ENCODE results near the gene COMMD4. TPM values are rescaled to one million over a fixed set of nuclear protein-coding genes. Genes with fewer than 3 reads are reported as not detected.
A peak's percentile ranks its signal among the peaks of the same experiment; 100 is the strongest.

The COMMD4 gene
- total and polyA plus RNA-seq, 8 donors: 38.5 to 183 (median 89.9) TPM

DNA sequence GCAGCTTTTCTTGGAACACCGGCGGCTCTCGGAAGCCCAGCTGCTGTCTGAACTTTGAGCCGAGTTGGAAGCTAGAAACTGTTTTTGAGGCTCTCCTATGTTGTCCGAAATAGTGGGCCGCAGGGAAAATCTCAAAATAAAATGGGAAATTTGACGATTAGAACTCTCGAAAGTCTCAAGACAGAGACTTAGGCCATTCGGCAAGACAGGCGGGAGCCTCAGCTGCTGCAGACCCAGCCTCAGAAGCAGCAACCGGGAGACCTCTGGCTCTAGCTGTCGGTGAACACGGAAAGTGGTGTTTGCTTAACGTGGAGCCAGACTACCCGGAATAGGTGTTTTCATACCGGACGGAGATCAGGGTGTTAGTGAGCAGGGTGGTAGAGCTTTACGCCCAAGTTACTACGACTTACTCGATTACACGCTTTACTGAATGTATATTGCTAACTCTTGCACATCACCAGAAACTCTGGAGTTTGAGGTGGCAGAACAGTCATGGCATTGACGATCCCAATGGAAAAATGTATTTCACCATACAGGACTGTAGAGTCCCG lies 32.9 kb downstream of the COMMD4 start:
- peak overlapping the region; percentile 96 to 100 (median 99) for H3K27ac ChIP-seq
- TF ChIP-seq POLR2AphosphoS5 (IDR thresholded peaks at IDR 0.05) (no peak), EP300 (IDR thresholded peaks at IDR 0.05) (no peak), CTCF (IDR thresholded peaks at IDR 0.05) (no peak), POLR2A (IDR thresholded peaks at IDR 0.05) (no peak)
- peaks cover 19 to 30% (median 26%) of the 10 kb centered on the region in 4 donors for H3K4me1 ChIP-seq
- no peaks in the 10 kb centered on the region for H3K9me3 ChIP-seq
- no peaks in the 10 kb centered on the region for H3K27me3 ChIP-seq
- intact Hi-C loops (cut with DNase I; ENCODE audit: low total_unique reads): no loop called here
- WGBS, 5 donors: 2 to 8% (median 3%) methylated on average over 23 of the region's 23 CpGs
- DNase-seq: no peak
- peaks cover 41 to 78% (median 67%) of the 10 kb centered on the region in 4 donors for H3K36me3 ChIP-seq
- H3K4me3 ChIP-seq: peak overlapping the region; percentile 82 to 90 (median 88)

GRCh38 chr15:75369897-75370581 lies 34.2 kb downstream of the COMMD4 start:
- H3K36me3 ChIP-seq: peaks cover 37 to 78% (median 67%) of the 10 kb centered on the region in 4 donors
- no peak for DNase-seq
- TF ChIP-seq POLR2A (IDR thresholded peaks at IDR 0.05) (no peak), CTCF (IDR thresholded peaks at IDR 0.05) (no peak), POLR2AphosphoS5 (IDR thresholded peaks at IDR 0.05) (no peak), EP300 (IDR thresholded peaks at IDR 0.05) (no peak)
- no peaks in the 10 kb centered on the region for H3K9me3 ChIP-seq
- no peak overlapping the region for H3K4me3 ChIP-seq
- H3K27ac ChIP-seq: peak overlapping the region in 3 of 5 donors; percentile 99 to 100 (median 100)
- intact Hi-C loops (cut with DNase I; ENCODE audit: low total_unique reads): no loop called here
- WGBS, 5 donors: 92 to 96% (median 93%) methylated on average over 7 of the region's 7 CpGs
- no peaks in the 10 kb centered on the region for H3K27me3 ChIP-seq
- H3K4me1 ChIP-seq: peaks cover 19 to 30% (median 26%) of the 10 kb centered on the region in 4 donors

- intact Hi-C loops (cut with DNase I; ENCODE audit: low total_unique reads): no loop called here
- TF ChIP-seq POLR2A (IDR thresholded peaks at IDR 0.05) (no peak), EP300 (IDR thresholded peaks at IDR 0.05) (no peak), CTCF (IDR thresholded peaks at IDR 0.05) (no peak), POLR2AphosphoS5 (IDR thresholded peaks at IDR 0.05) (no peak)
- Histone ChIP-seq H3K27ac (no peak overlapping the region), H3K4me3 (no peak overlapping the region), H3K9me3 (no peaks in the 10 kb centered on the region), H3K4me1 (peaks cover 19 to 30% (median 25%) of the 10 kb centered on the region in 4 donors), H3K36me3 (peaks cover 42 to 78% (median 67%) of the 10 kb centered on the region in 4 donors), H3K27me3 (no peaks in the 10 kb centered on the region)
- no peak for DNase-seq
- WGBS, 5 donors: 75 to 93% (median 81%) methylated on average over 1 of the region's 1 CpG
Measured at GRCh38 chr15:75371486-75371885, 35.6 kb downstream of the COMMD4 start.

DNA sequence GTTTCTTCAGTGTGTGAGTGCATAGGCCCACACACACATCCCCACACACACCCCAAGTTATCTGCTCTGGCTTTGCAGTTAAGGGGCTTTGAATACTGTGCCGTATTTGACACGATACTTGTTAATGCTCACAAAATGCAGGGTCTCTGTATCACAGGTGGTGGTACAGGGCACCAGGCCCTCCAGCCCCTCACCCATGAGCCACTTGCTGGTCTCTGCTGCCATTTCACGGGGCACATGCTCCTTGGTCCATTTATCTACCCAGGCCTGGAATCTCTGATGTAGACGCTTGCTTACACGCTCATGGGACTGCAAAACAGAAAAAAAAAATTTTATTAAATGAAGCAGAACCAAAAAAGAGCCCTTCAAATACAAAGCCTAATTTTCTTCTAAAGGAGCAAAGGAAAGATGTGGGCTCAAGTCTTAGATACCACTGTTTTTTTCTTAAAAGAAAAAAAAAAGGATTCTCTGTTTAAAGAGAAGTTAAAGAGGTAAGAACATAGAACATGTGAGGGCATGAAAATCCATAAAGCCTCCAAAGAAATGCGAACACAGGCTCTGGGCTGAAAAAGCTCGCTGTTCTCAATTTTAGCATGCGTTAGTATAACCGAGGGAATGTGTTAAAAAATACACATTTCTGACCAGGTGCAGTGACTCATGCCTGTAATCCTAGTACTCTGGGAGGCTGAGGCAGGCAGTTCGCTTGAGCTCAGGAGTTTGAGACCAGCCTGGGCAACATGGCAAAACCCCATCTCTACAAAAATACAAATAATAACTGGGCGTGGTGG lies 36.2 kb downstream of the COMMD4 start:
- intact Hi-C loops (cut with DNase I; ENCODE audit: low total_unique reads): no loop called here
- WGBS, 5 donors: 88 to 95% (median 94%) methylated on average over 11 of the region's 11 CpGs

More for the DNA sequence above, 36.2 kb downstream of the COMMD4 start:
- no peaks in the 10 kb centered on the region for H3K9me3 ChIP-seq
- H3K4me3 ChIP-seq: no peak overlapping the region
- peaks cover 18 to 24% (median 19%) of the 10 kb centered on the region in 4 donors for H3K4me1 ChIP-seq
- no peak for DNase-seq
- TF ChIP-seq POLR2A (IDR thresholded peaks at IDR 0.05) (no peak), EP300 (IDR thresholded peaks at IDR 0.05) (no peak), POLR2AphosphoS5 (IDR thresholded peaks at IDR 0.05) (no peak), CTCF (IDR thresholded peaks at IDR 0.05) (no peak)
- H3K36me3 ChIP-seq: peaks cover 43 to 78% (median 67%) of the 10 kb centered on the region in 4 donors
- H3K27ac ChIP-seq: no peak overlapping the region
- no peaks in the 10 kb centered on the region for H3K27me3 ChIP-seq

All from stomach (tissue), 9 donors.